Immature natural killer cell (primary cell): ENCODE results near the gene SYK. TPM values are rescaled to one million over a fixed set of nuclear protein-coding genes. Genes with fewer than 3 reads are reported as not detected.
"Not testable (repeated sequence)": the region's sequence is repeated elsewhere in the genome, so short reads cannot be mapped to it uniquely, and the experiment has no call there.

Experiments used
- DNase-seq, 3 donors: peaks; one replicate each; pipeline ENCODE4 v3.0.0; 2022; ENCODE audit warnings: mixed read lengths in 1 of 3
- H3K27ac Mint-ChIP-seq, 6 donors: one replicate each; pipeline ENCODE4 v1.8.0; 2020; ENCODE audit warnings: mixed read lengths in 6 of 6, mild to moderate bottlenecking in 5 of 6, inconsistent platforms in 4 of 6, moderate library complexity in 3 of 6
- H3K27me3 Mint-ChIP-seq, 3 donors: one replicate each; pipeline ENCODE4 v1.8.0; 2020 to 2021; ENCODE audit warnings: low read depth in 3 of 3, mild to moderate bottlenecking in 3 of 3, mixed read lengths in 3 of 3, moderate library complexity in 3 of 3, inconsistent platforms in 1 of 3
- H3K36me3 Mint-ChIP-seq, 3 donors: one replicate each; pipeline ENCODE4 v1.8.0; 2020; ENCODE audit warnings: mixed read lengths in 3 of 3, inconsistent platforms in 2 of 3, mild to moderate bottlenecking in 2 of 3
- H3K4me1 Mint-ChIP-seq, 2 donors: one replicate each; pipeline ENCODE4 v1.8.0; 2020; ENCODE audit warnings: inconsistent platforms in 2 of 2, mild to moderate bottlenecking in 2 of 2, mixed read lengths in 2 of 2, moderate library complexity in 1 of 2
- H3K4me3 Mint-ChIP-seq, 5 donors: one replicate each; pipeline ENCODE4 v1.8.0; 2020; ENCODE audit warnings: mild to moderate bottlenecking in 5 of 5, mixed read lengths in 5 of 5, inconsistent platforms in 3 of 5, moderate library complexity in 3 of 5
- H3K9me3 Mint-ChIP-seq, 6 donors: one replicate each; pipeline ENCODE4 v1.8.0; 2020; ENCODE audit warnings: mild to moderate bottlenecking in 6 of 6, mixed read lengths in 6 of 6, inconsistent platforms in 4 of 6, moderate library complexity in 3 of 6
- polyA plus RNA-seq, 3 donors: library from polyadenylated mRNA; unstranded; fragments of 300-500 nt; fragmentation: Illumina TruSeq; gene quantifications; one replicate each; pipeline ENCODE4 v1.2.3, GENCODE V29; 2021

SYK gene
- polyA plus RNA-seq, 3 donors from 2014 or later = 50.1 to 125 (median 82.6) TPM

- Mint-ChIP-seq H3K4me3 (no peak overlapping the region), H3K27me3 (peaks cover 1 to 5% (median 2%) of the 10 kb centered on the region in 3 donors), H3K36me3 (no peaks in the 10 kb centered on the region), H3K9me3 (no peaks in the 10 kb centered on the region), H3K27ac (no peak overlapping the region), H3K4me1 (no peaks in the 10 kb centered on the region)
- DNase-seq = no peak
Observed at GRCh38 chr9:90783552-90783951, 18.1 kb upstream of the SYK start.

- Mint-ChIP-seq H3K4me1 (no peaks in the 10 kb centered on the region), H3K36me3 (no peaks in the 10 kb centered on the region), H3K4me3 (no peak overlapping the region), H3K9me3 (peaks cover 0 to 2% (median 0%) of the 10 kb centered on the region in 6 donors), H3K27ac (no peak overlapping the region), H3K27me3 (peaks cover 1 to 7% (median 2%) of the 10 kb centered on the region in 3 donors)
- no peak for DNase-seq
Observed at GRCh38 chr9:90783964-90784363, 17.7 kb upstream of the SYK start.

- Mint-ChIP-seq H3K36me3 (no peaks in the 10 kb centered on the region), H3K27me3 (peaks cover 0 to 10% (median 6%) of the 10 kb centered on the region in 3 donors), H3K4me3 (no peak overlapping the region), H3K9me3 (peaks cover 0 to 2% (median 0%) of the 10 kb centered on the region in 6 donors), H3K4me1 (no peaks in the 10 kb centered on the region), H3K27ac (no peak overlapping the region)
- DNase-seq = no peak
Observed at GRCh38 chr9:90787771-90788460, 13.7 kb upstream of the SYK start.

GRCh38 chr9:90788527-90788926, 13.1 kb upstream of the SYK start:
- H3K27me3 Mint-ChIP-seq = peaks cover 0 to 14% (median 6%) of the 10 kb centered on the region in 3 donors
- not testable (repeated sequence) for H3K4me3 Mint-ChIP-seq, H3K27ac Mint-ChIP-seq, DNase-seq, H3K9me3 Mint-ChIP-seq, H3K36me3 Mint-ChIP-seq, H3K4me1 Mint-ChIP-seq

GRCh38 chr9:90789408-90789807, 12.2 kb upstream of the SYK start:
- no peak overlapping the region for H3K27ac Mint-ChIP-seq
- no peak overlapping the region for H3K4me3 Mint-ChIP-seq
- H3K9me3 Mint-ChIP-seq = peaks cover 0 to 2% (median 0%) of the 10 kb centered on the region in 6 donors
- peaks cover 0 to 16% (median 8%) of the 10 kb centered on the region in 3 donors for H3K27me3 Mint-ChIP-seq
- H3K36me3 Mint-ChIP-seq = no peaks in the 10 kb centered on the region
- no peaks in the 10 kb centered on the region for H3K4me1 Mint-ChIP-seq
- no peak for DNase-seq

GRCh38 chr9:90789862-90790261, 11.8 kb upstream of the SYK start:
- H3K4me3 Mint-ChIP-seq = no peak overlapping the region

GRCh38 chr9:90793024-90793423, 8.6 kb upstream of the SYK start:
- not testable (repeated sequence) for H3K9me3 Mint-ChIP-seq, H3K4me3 Mint-ChIP-seq, H3K27ac Mint-ChIP-seq, H3K4me1 Mint-ChIP-seq, H3K36me3 Mint-ChIP-seq, DNase-seq
- H3K27me3 Mint-ChIP-seq = peaks cover 5 to 13% (median 7%) of the 10 kb centered on the region in 3 donors

More at GRCh38 chr9:90789862-90790261, 11.8 kb upstream of the SYK start:
- peaks cover 0 to 2% (median 0%) of the 10 kb centered on the region in 6 donors for H3K9me3 Mint-ChIP-seq
- DNase-seq = no peak
- H3K4me1 Mint-ChIP-seq = no peaks in the 10 kb centered on the region
- H3K27ac Mint-ChIP-seq = no peak overlapping the region
- peaks cover 0 to 16% (median 8%) of the 10 kb centered on the region in 3 donors for H3K27me3 Mint-ChIP-seq
- no peaks in the 10 kb centered on the region for H3K36me3 Mint-ChIP-seq

- Mint-ChIP-seq H3K4me3 (no peak overlapping the region), H3K9me3 (peaks cover 0 to 1% (median 0%) of the 10 kb centered on the region in 6 donors), H3K27ac (no peak overlapping the region), H3K27me3 (peaks cover 6 to 13% (median 7%) of the 10 kb centered on the region in 3 donors), H3K4me1 (no peaks in the 10 kb centered on the region), H3K36me3 (no peaks in the 10 kb centered on the region)
- DNase-seq = no peak
Observed at GRCh38 chr9:90793729-90794128, 7.9 kb upstream of the SYK start.

- DNase-seq = no peak
- Mint-ChIP-seq H3K27ac (no peak overlapping the region), H3K36me3 (no peaks in the 10 kb centered on the region), H3K4me3 (no peak overlapping the region), H3K9me3 (no peaks in the 10 kb centered on the region), H3K27me3 (peaks cover 7 to 11% (median 8%) of the 10 kb centered on the region in 3 donors), H3K4me1 (peaks cover 0 to under 1% of the 10 kb centered on the region in 2 donors)
Observed at GRCh38 chr9:90795084-90795483, 6.5 kb upstream of the SYK start.

GRCh38 chr9:90795871-90796317, 5.7 kb upstream of the SYK start:
- H3K9me3 Mint-ChIP-seq = no peaks in the 10 kb centered on the region
- no peak overlapping the region for H3K27ac Mint-ChIP-seq
- no peak overlapping the region for H3K4me3 Mint-ChIP-seq
- no peak for DNase-seq
- H3K4me1 Mint-ChIP-seq = peaks cover under 1 to 9% of the 10 kb centered on the region in 2 donors
- no peaks in the 10 kb centered on the region for H3K36me3 Mint-ChIP-seq
- peaks cover 7 to 10% (median 8%) of the 10 kb centered on the region in 3 donors for H3K27me3 Mint-ChIP-seq

- Mint-ChIP-seq H3K4me3 (peak overlapping the region in 2 of 5 donors; percentile 18 to 29), H3K27me3 (peaks cover 0 to 8% (median 2%) of the 10 kb centered on the region in 3 donors), H3K4me1 (peaks cover 25 to 39% of the 10 kb centered on the region in 2 donors), H3K9me3 (no peaks in the 10 kb centered on the region), H3K36me3 (no peaks in the 10 kb centered on the region), H3K27ac (no peak overlapping the region)
- no peak for DNase-seq
Observed at GRCh38 chr9:90799271-90799852, 2.3 kb upstream of the SYK start.

GRCh38 chr9:90801973-90802322, 329 bp downstream of the SYK start:
- H3K4me3 Mint-ChIP-seq = peak overlapping the region; percentile 89 to 94 (median 92)
- H3K36me3 Mint-ChIP-seq = peaks cover 0 to 4% (median 0%) of the 10 kb centered on the region in 3 donors
- no peaks in the 10 kb centered on the region for H3K9me3 Mint-ChIP-seq
- H3K4me1 Mint-ChIP-seq = peaks cover 45 to 65% of the 10 kb centered on the region in 2 donors
- no peak for DNase-seq
- H3K27ac Mint-ChIP-seq = peak overlapping the region; percentile 82 to 97 (median 92)
- peaks cover 0 to 4% (median 2%) of the 10 kb centered on the region in 3 donors for H3K27me3 Mint-ChIP-seq

GRCh38 chr9:90802386-90802985, 867 bp downstream of the SYK start:
- Mint-ChIP-seq H3K27ac (peak overlapping the region; percentile 82 to 97 (median 92)), H3K9me3 (no peaks in the 10 kb centered on the region), H3K27me3 (peaks cover 0 to 4% (median 2%) of the 10 kb centered on the region in 3 donors), H3K36me3 (peaks cover 0 to 4% (median 0%) of the 10 kb centered on the region in 3 donors), H3K4me1 (peaks cover 48 to 70% of the 10 kb centered on the region in 2 donors), H3K4me3 (peak overlapping the region; percentile 89 to 94 (median 92))
- DNase-seq = no peak
